NT2/D1 (cell line): Measurements from ENCODE around the gene PAK1.

Experiments used
- YY1 ChIP-seq: IDR thresholded peaks from 2 replicates; pipeline ENCODE4 v1.6.1; 2011; ENCODE audit not compliant: insufficient read length, insufficient read depth
- ZNF274 ChIP-seq: IDR thresholded peaks from 2 replicates; pipeline ENCODE4 v1.6.1; 2011; ENCODE audit warnings: mild to moderate bottlenecking, low read depth, low read length

GRCh38 chr11:77474684-77475060, 778 bp upstream of the PAK1 start:
- TF ChIP-seq YY1 (no peak), ZNF274 (no peak)
